NCI-H2107 treated with DMSO at 0.1 percent for 48 hours (cell line): ENCODE measurements around the gene IFITM5.
"Not testable (repeated sequence)": the region's sequence is repeated elsewhere in the genome, so short reads cannot be mapped to it uniquely, and the experiment has no call there.

Experiments used
- DNase-seq: peaks from one replicate; lab custom pipeline; 2025; ENCODE audit not compliant: unreplicated experiment; lab: John Stamatoyannopoulos, UW

IFITM5 gene

GRCh38 chr11:328012-328411, 28.7 kb upstream of the IFITM5 start:
- DNase-seq = no peak

- DNase-seq = no peak
Observed at GRCh38 chr11:327581-327923, 28.2 kb upstream of the IFITM5 start.

GRCh38 chr11:326842-327580, 27.7 kb upstream of the IFITM5 start:
- no peak for DNase-seq

GRCh38 chr11:326592-326841, 27.2 kb upstream of the IFITM5 start:
- no peak for DNase-seq

GRCh38 chr11:325796-326591, 26.7 kb upstream of the IFITM5 start:
- DNase-seq = no peak

- not testable (repeated sequence) for DNase-seq
Observed at GRCh38 chr11:324593-325517, 25.5 kb upstream of the IFITM5 start.

- no peak for DNase-seq
Observed at GRCh38 chr11:324156-324555, 24.8 kb upstream of the IFITM5 start.

- DNase-seq = not testable (repeated sequence)
Observed at GRCh38 chr11:319888-320273, 20.6 kb upstream of the IFITM5 start.

GRCh38 chr11:319121-319887, 20.0 kb upstream of the IFITM5 start:
- not testable (repeated sequence) for DNase-seq

GRCh38 chr11:318405-319120, 19.2 kb upstream of the IFITM5 start:
- not testable (repeated sequence) for DNase-seq

- DNase-seq = not testable (repeated sequence)
Observed at GRCh38 chr11:317668-318404, 18.5 kb upstream of the IFITM5 start.

GRCh38 chr11:316891-317301, 17.6 kb upstream of the IFITM5 start:
- no peak for DNase-seq

- DNase-seq = no peak
Observed at GRCh38 chr11:316031-316701, 16.8 kb upstream of the IFITM5 start.

- DNase-seq = no peak
Observed at GRCh38 chr11:315516-315994, 16.2 kb upstream of the IFITM5 start.

- no peak for DNase-seq
Observed at GRCh38 chr11:315051-315481, 15.7 kb upstream of the IFITM5 start.

GRCh38 chr11:314554-314875, 15.2 kb upstream of the IFITM5 start:
- not testable (repeated sequence) for DNase-seq

GRCh38 chr11:313787-314553, 14.6 kb upstream of the IFITM5 start, which contains the start of gene IFITM1:
TSS of gene IFITM1 (plus strand) at chr11:314040. CDS start at chr11:314171, 131 bp downstream.
- DNase-seq = peak; percentile 8

GRCh38 chr11:313304-313786, 14.0 kb upstream of the IFITM5 start:
- DNase-seq = no peak
